Stimulated activated CD4-positive, alpha-beta T cell treated with anti-CD3 and anti-CD28 coated beads, Interleukin-1b, Interleukin-23, amount 100 ng/mL, for 4 hours (primary cell): ENCODE results near the gene WDFY2.
"Not testable (repeated sequence)": the region's sequence is repeated elsewhere in the genome, so short reads cannot be mapped to it uniquely, and the experiment has no call there.

Experiments
- DNase-seq, 2 donors: peaks; one replicate each; pipeline ENCODE4 v3.0.0-alpha.2; 2020; ENCODE audit warnings: low read depth in 2 of 2

WDFY2 gene

DNA sequence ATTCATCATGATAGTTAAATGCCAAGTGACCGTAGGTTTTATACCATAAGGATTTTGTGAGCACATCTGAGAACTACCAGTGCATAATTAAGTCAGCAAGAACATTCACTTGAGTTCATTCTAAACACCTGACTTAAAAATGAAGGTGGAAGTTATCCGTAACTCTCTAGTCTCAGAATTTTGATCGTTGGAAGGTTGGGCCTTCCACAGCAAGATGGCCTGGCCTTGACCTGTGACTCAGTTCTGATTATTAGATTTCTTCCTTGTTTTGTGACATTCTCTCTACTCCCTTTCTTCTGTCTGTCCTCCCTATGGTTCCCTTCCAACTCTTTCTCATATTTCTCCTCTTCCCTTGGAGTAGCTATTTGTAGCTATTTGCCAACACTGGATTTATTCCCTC lies 20.0 kb upstream of the WDFY2 start:
- DNase-seq: no peak

DNA sequence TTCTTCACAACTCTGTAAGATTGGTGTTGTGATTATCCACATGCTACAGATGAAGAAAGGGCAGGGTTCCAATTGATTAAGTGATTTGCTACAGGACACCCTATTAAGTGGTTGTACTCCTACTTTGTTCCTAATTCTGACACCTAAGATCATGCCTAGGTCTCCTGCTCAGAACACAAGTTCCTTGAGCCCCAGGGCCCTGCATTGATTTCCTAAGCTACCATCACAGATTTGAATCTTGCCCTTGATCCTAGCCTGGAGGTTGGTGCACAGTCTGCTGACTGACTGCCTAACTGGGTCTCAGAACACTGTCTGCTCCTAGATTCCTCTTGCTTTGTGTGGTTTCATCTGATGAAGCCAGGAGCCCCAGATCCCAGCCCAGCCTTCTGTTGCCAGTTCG lies 19.6 kb upstream of the WDFY2 start:
- no peak for DNase-seq

DNA sequence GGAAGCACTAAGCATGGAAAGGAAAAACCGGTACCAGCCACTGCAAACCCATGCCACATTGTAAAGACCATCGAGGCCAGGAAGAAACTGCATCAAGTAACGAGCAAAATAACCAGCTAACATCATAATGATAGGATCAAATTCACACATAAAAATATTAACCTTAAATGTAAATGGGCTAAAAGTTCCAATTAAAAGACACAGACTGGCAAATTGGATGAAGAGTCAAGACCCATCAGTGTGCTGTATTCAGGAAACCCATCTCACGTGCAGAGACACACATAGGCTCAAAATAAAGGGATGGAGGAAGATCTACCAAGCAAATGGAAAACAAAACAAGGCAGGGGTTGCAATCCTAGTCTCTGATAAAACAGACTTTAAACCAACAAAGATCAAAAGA lies 15.3 kb upstream of the WDFY2 start:
- not testable (repeated sequence) for DNase-seq

DNA sequence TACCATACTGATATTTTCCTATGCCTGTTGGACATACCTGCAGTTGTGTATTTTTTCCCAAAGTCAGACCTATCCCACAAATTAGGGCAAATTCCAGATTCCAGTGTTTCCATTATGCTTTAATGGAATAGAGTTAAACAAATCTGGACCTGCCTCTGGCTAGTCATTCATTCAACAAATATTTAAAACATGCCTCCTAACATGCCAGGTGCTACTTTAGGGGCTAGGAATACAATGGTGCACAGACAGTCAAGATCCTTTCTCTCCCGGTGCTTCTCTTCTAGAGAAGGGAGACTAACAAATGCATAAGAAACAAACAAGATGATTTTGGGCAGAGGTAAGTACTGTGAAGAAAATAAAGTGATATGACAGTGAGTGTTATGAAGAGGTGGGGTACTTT lies 7.5 kb upstream of the WDFY2 start:
- DNase-seq: no peak

DNA sequence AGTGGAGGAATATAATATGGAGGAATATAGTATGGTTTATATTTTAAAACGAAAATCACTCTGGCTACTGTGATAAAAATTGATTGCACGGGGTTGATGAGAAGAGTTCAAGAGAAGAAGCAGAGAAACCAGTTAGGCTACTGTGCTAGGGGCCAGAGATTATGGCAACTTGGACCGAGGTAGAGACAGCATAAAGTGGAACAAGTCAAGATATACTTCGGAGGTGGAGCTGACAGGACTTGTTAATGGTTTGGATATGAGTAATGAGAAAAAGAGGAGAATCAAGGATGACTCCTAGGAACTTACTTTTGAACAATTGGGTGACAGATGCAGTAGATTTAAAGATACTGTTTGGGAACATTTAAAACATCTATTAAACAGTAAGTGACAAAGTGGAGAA lies 6.6 kb upstream of the WDFY2 start:
- no peak for DNase-seq

DNA sequence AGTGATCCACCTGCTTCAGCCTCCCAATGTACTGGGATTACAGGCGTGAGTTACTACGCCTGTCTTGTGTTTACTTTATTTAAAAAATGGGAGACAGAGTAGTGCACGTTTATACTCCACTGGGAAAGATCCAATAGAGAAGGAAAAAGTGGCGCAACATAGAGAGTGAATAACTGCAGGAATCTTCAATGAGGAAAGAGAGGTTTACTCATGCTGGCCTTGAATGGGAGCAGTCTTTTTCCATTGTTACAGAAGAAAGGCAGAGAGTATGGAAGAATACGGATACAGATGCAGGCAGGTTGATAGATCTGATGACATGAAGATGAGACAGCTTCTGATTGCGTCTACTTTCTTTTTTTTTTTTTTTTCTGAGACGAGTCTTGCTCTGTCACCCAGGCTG lies 4.6 kb upstream of the WDFY2 start:
- no peak for DNase-seq

DNA sequence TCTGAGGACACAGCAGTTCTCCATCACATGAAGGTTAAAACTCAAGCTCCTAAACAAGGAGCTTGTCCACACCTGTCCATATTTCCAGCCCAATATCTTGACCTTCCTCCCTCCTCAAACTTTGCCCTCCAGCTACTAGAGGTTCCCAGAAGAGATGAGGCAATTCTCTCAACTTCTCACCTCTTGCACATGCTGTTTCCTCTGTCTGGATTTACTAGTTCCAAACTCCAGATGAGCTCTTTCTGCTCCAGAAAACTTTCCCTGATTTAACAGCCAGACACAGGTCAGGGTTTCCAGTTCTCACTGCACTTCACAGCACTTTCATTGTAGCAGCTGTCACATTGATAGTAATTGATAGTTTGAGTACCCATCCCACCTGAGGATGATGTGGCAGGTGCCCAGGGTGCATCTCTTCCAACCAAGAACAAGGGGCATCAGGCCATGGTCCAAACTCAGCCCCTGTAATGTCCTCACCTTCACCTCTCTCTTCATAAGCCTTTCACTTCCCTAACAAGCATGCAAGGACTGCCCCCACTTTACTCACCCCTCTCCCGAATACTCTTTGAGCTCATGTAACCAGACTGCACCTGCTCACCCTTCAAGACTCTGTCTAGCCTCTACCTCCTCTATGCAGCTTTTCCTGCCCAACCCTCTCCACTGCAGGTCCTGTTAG lies 3.0 kb upstream of the WDFY2 start:
- no peak for DNase-seq

DNA sequence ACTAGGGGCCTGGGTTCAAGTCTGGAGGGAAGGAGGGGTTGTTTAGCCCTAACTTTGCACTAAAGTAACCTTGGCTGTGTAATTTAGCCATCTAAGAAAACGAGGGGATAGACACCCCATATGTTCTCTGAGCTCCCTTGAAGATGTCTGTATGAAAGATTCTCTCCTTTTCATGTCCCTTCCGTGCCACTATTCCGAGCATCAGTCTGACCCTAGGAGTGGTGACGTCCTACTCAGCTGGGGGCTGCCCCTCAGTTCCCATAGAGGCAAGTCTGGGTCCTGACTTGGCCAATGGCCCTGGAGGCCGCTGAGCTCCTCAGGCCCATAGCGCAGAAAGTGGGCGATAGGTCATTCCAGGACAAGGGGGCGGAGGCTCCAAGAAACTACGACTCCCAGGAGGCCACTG lies 790 bp upstream of the WDFY2 start:
- DNase-seq: no peak

DNA sequence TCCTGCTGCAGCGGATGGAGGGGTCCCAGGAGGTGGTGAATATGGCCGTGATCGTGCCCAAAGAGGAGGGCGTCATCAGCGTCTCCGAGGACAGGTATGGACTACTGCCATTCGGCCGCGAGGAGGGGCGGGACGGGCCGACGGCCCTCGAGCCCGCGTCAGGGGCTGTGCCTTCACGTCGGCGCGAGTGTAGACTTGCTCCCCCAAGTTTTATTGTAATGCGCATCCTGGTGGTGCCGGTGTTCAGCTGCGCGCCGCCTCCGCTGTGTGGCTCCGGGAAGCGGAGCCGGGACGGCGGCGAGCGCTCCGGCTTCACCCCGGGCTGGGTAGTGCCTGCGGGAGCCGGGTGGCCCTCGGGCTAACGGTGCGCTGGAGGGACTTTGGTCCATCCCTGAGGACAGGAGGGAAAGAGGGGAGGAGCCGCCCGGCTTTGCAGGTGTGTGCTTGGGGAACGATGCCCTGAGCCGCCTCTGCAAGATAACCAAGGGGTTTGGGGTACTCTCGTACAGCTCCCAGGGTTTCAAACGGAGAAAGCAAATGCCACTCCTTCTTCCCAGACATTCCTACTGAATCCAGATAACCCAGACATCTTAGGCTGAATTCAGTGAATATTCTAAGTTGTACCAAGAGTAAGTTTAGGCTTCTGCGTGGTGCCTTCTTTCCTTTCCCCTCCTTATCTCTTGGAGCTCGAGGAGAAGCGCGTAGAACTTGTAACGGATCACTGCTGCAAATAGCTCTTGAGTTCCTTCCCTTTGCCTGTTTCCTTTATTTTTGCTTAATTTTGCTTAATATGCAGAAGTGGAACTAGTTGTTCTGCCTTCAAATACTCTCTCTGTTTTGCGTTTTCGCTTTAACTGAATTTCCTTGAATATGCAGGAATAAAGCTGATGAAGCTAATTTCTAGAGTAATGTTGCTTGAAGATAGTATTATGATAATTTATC lies 740 bp downstream of the WDFY2 start:
- DNase-seq: peak; percentile 28 to 44

DNA sequence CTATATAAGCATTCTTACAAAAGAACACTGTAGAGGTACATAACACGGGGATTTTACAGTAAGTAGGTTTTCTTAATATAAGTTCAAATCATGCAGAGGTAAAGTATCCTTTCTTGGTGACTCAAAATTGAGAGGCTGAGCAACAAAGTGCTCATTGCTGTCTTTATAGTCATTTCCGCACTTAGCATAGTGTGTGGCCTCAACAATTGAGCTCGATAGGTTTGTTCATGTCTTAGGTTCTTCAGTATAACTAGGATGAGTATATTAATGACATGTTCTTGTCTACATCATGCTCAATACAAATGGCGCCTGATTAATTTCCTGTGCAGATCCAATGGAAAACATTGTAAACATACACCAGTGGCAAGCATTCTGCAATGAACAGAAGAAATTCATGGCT lies 1.4 kb downstream of the WDFY2 start:
- no peak for DNase-seq

DNA sequence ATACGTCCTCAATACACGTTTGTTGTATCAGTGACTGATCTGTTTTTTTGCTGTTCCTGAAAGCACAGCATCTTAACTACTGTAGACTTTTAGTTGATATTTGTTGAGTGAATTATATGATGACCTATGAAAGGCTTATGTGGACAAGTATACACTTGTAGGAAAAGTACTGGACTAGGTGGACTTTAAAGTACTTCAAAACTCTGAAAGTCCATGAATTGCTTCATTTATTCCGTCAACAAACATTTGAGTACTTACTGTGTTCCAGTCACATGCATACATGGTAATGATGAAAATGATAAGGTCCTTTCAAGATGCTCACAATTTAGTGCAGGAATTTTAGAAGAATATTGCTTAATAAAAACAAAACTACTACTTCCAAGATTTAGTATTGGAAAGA lies 3.1 kb downstream of the WDFY2 start:
- no peak for DNase-seq

DNA sequence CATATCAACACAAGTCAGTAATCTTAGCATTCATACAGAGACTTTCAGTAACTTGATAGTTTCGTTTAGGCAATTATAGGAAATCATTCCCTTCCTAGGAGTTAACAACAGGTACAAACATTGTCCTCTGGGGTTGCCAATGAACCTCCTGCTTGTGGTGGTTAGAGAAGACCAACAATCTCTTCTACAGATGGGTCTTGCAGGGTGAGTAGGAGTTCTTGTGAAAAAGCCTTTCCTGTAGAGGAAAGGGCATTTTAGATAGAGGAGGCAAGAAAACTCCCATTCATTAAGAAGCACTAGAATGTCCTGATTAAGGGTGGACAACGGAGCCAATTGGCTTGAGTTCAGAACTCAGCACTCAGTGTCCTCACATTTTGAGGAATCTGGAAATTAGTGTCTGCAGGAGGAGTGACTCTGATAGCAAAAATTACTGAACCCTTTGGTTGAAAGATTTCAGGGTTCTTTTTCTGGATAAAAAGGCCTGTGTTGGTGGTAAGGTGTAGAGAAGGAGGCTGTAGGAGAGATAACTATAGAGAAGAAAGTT lies 4.2 kb downstream of the WDFY2 start:
- no peak for DNase-seq

DNA sequence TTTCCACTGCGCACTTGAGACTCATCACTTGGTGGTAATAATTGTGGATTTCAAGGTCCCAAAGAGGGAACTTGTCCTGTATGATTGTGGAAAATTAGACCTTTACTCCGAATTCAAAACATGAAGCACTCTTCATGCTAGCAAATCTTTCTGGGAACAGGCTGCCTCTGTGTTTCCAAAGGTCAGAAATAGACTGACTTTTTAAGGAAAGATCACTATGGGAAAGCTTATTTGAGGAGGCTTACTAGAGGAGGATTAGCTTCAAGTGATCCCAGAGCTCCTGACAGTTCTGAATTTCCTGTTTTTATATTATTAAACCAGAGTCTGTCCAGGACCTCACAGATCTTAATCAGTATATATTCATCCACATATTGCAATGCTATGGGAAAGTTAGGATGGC lies 5.5 kb downstream of the WDFY2 start:
- no peak for DNase-seq

DNA sequence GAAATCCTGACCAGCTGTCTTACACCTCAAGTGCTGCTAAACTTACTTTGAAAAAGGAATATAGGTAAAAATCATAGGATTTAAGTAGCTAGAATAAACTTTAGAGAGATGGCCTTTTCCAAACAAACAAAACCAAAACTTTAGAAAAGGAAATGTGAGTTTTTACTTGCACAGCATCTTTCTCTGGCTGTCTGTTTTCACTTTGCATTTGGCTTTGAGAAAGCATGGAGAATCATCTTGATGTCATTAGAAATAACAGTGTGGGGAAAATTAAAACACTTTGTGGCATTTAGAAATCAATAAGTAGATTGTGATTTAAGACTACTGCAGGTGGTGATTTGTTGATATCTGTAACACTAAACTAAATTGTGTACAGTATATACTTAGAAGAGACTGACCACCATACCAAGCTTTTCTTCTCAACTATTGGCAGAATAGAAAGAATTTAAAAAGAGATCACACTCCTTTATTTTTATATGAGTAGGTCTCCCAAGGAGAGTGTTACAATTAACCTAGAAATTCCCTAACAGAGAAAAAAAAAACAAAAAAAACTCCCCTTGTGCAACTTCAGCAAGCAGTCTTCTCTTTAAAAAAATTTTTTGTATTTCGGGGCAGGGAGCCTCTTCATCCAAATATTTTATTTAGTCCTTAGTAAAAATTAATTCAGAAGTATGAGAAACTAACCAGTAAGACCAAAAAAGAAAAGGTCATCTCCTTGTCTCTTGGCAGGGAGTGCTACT lies 6.1 kb downstream of the WDFY2 start:
- no peak for DNase-seq

DNA sequence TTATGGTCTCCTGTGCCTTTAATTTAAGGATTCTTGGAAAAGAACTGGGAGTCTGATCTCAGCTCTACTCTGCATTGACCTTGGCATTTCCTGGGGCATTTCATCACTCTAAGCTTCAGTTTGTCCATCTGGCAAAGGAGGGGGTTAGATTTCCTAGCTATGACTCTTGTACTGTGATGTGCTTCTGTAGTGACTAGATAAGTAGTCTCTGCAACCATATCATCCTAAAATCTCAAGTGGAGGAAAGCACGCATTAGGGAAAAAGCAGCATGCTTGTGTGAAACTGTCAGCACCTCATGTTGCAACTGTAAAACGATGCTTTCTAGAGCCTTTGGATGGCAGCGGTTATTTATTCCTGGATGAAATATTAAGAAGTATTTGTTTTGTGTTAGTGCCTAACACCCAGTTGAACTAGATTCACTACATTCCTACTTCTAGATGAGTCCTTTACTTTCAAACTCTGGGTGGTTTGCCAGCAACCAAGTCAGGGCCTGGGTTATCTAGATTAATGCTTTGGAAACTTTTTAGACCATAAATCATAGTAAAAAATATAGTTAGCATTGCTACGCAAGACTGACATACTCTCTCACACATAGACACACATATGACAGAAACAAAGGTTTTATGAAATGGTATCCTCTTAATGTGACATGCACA lies 6.8 kb downstream of the WDFY2 start:
- no peak for DNase-seq

DNA sequence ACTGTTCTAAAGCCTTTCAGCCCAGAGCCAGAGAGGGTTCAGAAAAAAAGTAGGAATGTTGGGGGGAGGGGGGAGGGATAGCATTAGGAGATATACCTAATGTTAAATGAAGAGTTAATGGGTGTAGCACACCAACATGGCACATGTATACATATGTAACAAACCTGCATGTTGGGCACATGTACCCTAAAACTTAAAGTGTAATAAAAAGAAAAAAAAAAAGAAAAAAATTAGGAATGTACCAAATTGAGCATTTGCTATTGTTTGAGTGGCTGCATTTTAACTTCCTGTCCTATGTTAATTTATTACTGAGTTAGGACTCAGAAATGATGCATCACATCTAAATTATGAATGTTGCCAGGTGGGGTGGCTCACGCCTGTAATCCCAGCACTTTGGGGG lies 7.7 kb downstream of the WDFY2 start:
- not testable (repeated sequence) for DNase-seq

DNA sequence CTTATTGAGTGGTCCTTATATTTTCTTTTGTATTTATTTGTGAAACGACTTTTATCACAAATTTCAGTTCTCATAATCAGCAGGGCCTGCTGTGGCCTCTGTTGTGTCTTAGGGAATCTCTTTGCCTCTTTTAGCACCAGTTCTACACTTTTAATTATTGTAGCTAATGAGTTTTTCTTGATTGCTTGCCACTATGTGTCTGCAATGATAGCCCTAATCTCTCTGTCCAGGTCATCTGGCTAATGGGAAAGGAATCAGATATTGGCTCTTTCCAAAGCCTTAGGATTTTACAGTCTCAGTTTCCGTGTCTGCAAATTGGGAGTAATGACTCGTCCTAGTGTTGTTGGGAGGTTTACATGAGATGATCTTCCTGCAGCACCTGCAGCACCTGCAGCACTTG lies 10.2 kb downstream of the WDFY2 start:
- DNase-seq: no peak

DNA sequence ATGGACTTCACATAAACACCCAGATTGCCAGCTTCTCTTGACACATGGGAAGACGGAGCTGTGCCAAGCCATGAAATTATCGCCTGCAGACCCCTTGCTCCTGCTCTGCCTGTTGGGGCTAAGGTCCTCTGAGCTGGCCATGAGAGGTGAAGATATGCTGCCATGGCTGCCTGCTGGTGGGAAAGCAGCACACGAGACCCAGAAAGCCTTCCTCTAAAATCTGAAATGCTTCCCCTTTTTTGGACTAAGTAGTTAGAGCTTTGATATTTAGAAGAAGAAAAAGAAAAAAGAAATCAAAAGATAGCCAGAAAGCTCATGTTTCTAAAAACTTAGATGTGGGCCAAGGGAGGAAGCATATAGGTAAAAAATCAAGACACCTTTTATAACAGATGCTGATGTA lies 11.2 kb downstream of the WDFY2 start:
- DNase-seq: no peak

DNA sequence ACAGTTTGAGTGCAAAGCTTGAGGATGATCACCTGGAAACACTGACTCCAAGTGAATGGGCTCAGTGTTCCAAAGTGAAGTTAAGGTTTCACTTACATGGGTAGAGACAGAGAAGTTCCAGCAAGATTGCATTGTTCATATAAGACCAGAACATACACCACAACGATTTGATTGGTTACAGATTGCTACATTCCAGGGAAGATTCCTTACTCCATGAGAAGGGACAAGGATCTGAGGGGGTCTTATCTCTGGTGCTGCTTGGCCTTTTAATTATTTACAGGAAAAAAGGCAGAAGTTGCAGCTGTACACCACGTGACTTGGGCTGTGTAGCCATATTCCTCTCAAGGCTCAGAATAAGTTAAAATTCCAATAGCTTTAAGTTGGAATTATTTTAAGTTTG lies 12.3 kb downstream of the WDFY2 start:
- DNase-seq: no peak

DNA sequence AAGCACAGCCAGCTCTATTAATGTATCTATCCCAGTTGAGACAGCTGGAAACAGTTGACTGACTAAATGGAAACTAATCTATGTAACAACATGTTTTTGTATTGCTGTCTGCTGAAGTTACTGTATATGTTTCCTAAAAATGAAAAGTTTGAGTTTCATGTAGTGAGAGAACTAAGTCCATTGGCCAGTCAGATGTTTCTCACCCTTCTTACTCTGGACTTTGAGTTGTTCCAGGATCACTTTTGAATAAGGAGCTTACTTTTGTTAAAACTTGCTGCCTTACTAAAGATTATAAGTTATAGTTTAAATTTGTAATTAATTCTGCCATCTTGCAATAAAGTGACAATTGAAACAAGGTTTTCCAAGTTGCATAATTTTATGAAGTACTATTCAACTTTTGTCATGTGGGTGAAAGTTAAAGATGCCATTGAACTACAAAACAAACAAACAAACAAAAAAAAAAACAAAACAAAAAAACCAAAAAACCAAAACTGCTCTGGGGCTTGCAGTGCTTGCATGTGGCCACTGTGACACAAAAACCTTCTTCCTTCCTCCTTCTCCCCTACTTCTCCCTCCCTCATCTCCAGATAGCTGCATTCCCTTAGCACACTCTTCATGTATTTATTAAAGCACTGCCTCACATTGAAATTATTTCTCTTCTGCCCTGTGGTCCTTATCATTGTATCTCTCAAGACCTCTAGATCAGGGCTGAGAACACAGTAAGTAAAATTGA lies 15.3 kb downstream of the WDFY2 start:
- DNase-seq: no peak

DNA sequence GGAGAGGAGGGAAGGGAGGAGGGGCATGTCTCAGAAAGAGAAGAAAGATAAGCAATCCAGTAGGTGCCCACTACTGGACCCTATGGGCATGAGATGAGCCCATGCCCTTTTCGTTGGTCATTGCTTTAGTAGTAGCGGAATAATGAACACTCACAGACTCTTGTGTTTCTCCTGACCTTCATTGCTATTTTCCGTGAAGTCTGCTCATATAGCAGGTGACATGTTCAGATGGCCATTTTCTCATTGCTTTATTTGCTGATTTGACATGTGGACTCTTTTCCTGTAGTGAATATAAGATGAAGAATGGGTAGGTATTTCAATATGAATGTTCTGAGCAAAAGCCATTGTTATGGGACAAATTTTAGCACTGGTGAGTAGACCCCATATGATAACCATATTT lies 16.4 kb downstream of the WDFY2 start:
- DNase-seq: no peak
